ENCODE data around the gene FLACC1. TPM values are rescaled to one million over a fixed set of nuclear protein-coding genes. Genes with fewer than 3 reads are reported as not detected.
"Not testable (repeated sequence)": the region's sequence is repeated elsewhere in the genome, so short reads cannot be mapped to it uniquely, and the experiment has no call there.

Gene FLACC1
- total RNA-seq, 1 donor from 2014 or later, result 1.0 TPM

GRCh38 chr2:201244829-201245228, 112.3 kb downstream of the FLACC1 start:
- H3K27ac ChIP-seq (ENCODE audit: low read depth, low read length), result no peak overlapping the region
- no peak overlapping the region for H3K4me3 ChIP-seq (ENCODE audit: low read length in 3 of 3)
- no peaks in the 10 kb centered on the region for H3K4me1 ChIP-seq (ENCODE audit: control insufficient read depth in 3 of 3, insufficient read depth in 3 of 3, low read length in 3 of 3)
- H3K27me3 ChIP-seq (ENCODE audit: control insufficient read depth in 3 of 3, insufficient read depth in 3 of 3, low read length in 3 of 3), result no peaks in the 10 kb centered on the region
- no peaks in the 10 kb centered on the region for H3K36me3 ChIP-seq (ENCODE audit: control insufficient read depth in 3 of 3, insufficient read depth in 3 of 3, low read length in 3 of 3)
- H3K9me3 ChIP-seq (ENCODE audit: control insufficient read depth in 3 of 3, low read length in 3 of 3), result no peaks in the 10 kb centered on the region
- H3K9ac ChIP-seq (ENCODE audit: low read depth in 1 of 3, low read length in 3 of 3), result no peak overlapping the region

GRCh38 chr2:201242571-201243277, 114.4 kb downstream of the FLACC1 start:
- H3K36me3 ChIP-seq (ENCODE audit: control insufficient read depth in 3 of 3, insufficient read depth in 3 of 3, low read length in 3 of 3), result no peaks in the 10 kb centered on the region
- no peak overlapping the region for H3K9ac ChIP-seq (ENCODE audit: low read depth in 1 of 3, low read length in 3 of 3)
- H3K4me1 ChIP-seq (ENCODE audit: control insufficient read depth in 3 of 3, insufficient read depth in 3 of 3, low read length in 3 of 3), result no peaks in the 10 kb centered on the region
- no peaks in the 10 kb centered on the region for H3K9me3 ChIP-seq (ENCODE audit: control insufficient read depth in 3 of 3, low read length in 3 of 3)
- H3K27ac ChIP-seq (ENCODE audit: low read depth, low read length), result no peak overlapping the region
- H3K4me3 ChIP-seq (ENCODE audit: low read length in 3 of 3), result no peak overlapping the region
- H3K27me3 ChIP-seq (ENCODE audit: control insufficient read depth in 3 of 3, insufficient read depth in 3 of 3, low read length in 3 of 3), result no peaks in the 10 kb centered on the region

GRCh38 chr2:201239167-201239935, 117.8 kb downstream of the FLACC1 start:
- H3K9ac ChIP-seq (ENCODE audit: low read depth in 1 of 3, low read length in 3 of 3); H3K4me1 ChIP-seq (ENCODE audit: control insufficient read depth in 3 of 3, insufficient read depth in 3 of 3, low read length in 3 of 3); H3K9me3 ChIP-seq (ENCODE audit: control insufficient read depth in 3 of 3, low read length in 3 of 3); H3K27me3 ChIP-seq (ENCODE audit: control insufficient read depth in 3 of 3, insufficient read depth in 3 of 3, low read length in 3 of 3); H3K36me3 ChIP-seq (ENCODE audit: control insufficient read depth in 3 of 3, insufficient read depth in 3 of 3, low read length in 3 of 3): not testable (repeated sequence)
- H3K4me3 ChIP-seq (ENCODE audit: low read length in 3 of 3), result peak overlapping the region in 1 of 3 donors; percentile 28
- peak overlapping the region; percentile 40 for H3K27ac ChIP-seq (ENCODE audit: low read depth, low read length)

Other genes with a start within 250 kb of the FLACC1 start
- gene CFLAR, start 241.2 kb downstream of the FLACC1 start, total RNA-seq, result 62.6 TPM
- 16.2 TPM for gene CASP10, start 174.2 kb downstream of the FLACC1 start, total RNA-seq
- gene CASP8, start 96.8 kb downstream of the FLACC1 start, total RNA-seq, result 8.4 TPM
- gene TRAK2, start 94.1 kb upstream of the FLACC1 start, total RNA-seq, result 32.9 TPM
- gene STRADB, start 94.4 kb upstream of the FLACC1 start, total RNA-seq, result 109 TPM